ENCODE data around the gene RRM2.
A peak's percentile ranks its signal among the peaks of the same experiment; 100 is the strongest.

The RRM2 gene

GRCh38 chr2:10122500-10123280, at the start of gene RRM2:
Gene RRM2 (plus strand): TSS chr2:10122739. CDS start chr2:10122799, 60 bp downstream.
- peak; percentile 96 for DNase-seq

- no peak for DNase-seq
Observed at GRCh38 chr2:10073706-10074105, 48.8 kb upstream of the RRM2 start.

GRCh38 chr2:10075101-10075500, 47.4 kb upstream of the RRM2 start:
- no peak for DNase-seq

DNA sequence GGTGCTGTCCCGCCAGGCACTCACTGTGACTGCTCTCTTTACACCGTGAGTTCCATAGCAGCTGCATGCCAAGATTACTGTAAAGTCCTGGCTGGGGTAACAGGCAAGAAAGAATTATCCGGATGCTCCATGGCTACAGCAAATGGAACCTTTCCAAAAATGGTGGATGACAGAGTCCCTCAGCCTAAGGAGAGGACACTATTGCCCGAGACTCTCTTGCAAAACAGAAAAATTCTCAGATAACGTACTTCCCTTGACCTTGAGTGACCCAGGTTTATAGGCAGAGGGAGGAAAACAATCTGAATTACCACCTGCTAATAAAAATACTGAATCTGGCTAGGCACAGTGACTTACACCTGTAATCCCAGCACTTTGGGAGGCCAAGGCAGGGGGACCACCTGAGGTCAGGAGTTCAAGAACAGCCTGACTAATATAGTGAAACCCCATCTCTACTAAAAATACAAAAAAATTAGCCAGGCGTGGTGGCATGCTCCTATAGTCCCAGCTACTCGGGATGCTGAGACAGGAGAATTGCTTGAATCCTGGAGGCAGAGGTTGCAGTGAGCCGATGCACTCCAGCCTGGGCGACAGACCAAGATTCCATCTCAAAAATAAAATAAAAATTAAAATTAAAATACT, 46.8 kb upstream of the RRM2 start:
- DNase-seq, result no peak

GRCh38 chr2:10076511-10076910, 46.0 kb upstream of the RRM2 start:
- no peak for DNase-seq

DNA sequence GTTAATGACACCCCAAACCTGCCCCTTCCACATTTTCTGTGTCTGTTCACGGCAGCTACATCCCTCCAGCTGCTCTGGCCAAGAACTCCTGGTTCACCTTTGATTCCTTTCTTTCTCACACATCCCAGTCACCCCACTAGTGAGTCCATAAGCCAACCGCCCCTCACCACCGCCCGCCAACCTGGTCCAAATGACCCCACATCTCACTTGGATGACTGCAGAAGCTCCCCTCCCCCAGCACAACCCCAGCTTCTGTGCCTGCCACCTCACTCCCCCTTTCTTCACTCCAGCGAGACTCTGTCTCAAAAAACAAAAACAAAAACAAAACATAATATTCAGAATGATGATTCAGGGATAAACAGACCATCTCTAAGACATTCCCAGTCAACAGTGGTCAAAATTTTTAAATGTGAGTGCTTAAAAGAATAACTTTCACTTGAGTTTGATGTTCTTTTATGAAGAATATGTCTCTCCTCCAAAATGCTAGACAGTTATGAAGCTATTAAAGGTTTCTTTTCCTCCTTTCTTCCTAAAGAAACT, 45.5 kb upstream of the RRM2 start:
- no peak for DNase-seq

- no peak for DNase-seq
Observed at GRCh38 chr2:10078001-10078400, 44.5 kb upstream of the RRM2 start.

- no peak for DNase-seq
Observed at GRCh38 chr2:10078704-10079265, 43.8 kb upstream of the RRM2 start.

DNA sequence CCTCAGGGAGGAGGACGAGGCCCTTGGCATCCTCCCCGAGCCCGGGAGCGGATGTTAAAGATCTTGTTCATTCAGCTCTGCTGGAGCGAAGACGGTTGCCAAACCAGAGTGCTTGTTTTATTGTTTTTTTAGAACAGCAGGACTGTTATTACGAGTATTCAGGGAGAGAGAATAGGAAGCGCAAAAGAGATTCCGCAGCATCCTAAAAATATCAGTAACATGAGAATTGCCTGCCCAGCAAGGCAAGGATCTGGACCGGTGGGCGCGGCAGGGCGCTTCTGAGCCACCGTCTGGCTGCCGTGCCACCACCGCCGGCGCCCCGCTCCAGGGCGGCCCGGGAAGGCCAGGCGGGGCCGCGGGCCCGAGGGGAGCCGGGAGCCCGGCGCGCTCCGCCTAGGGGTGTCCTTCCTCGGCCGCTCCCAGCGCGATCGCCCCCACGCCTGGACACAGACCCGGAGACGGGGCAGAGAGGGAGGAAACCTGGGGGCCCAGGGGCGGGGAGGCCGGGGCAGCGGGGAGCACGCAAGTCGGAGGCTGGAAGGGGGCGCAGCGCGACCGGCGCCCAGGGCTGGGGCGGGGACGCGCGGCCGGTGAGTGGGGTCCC, 43.2 kb upstream of the RRM2 start:
- peak; percentile 73 for DNase-seq

DNA sequence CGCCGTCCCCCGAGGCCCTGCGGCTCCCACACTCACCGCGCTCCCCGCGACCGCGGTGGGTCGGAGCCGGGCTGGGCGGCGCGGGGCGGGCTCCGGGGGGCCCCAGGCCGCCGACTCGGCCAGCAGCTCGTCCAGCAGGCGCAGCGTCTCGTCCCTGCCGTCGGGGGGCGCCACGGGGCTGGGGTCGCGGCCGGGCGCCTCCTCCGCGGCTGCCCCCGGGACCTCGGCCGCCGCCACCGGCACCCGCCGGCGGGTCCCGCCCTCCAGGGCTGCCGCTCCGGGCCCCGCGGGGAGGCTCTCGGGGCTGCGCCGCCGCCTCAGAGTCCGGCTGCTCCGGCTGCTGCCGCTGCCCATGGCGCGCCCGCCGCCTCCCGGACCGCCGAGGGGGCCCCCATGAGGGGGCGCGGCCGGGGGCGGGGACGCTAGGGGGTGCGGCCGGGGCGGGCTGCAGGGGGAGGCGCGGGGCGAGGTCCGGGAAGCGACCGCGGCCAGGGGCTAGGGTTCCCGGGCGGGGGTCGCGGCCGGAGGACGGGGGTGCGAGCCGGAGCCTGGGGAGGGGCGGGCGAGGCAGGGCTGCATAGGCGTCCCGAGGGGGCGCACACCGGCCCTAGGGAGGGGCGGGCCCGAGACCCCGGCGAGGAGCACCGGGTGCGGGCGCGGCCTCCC, 42.5 kb upstream of the RRM2 start, which contains the start of gene CYS1:
Gene CYS1 (minus strand): TSS at position 542 of the 666 bp plus-strand sequence. CDS start 188 bp downstream, at position 354.
- DNase-seq, result no peak

GRCh38 chr2:10080536-10081304, 41.8 kb upstream of the RRM2 start:
- no peak for DNase-seq

DNA sequence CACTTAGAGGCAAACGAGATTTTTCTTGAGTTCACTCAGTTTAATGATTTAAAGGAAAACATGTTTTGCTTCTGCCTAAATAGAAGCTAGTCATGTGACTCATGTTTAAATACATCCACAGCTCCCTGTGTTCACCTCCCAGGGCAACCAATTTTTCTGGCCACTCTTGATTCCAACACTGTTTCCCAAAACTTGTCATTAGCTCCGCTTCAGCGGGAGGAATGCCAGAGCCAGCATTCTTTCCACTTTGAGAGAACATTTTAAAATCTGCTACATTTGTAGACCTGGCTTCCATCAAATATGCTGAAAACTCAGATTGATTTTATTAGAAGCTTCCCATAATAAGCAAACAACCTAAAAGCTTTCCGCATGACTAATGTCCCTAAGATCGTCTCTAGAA, 39.5 kb upstream of the RRM2 start:
- DNase-seq, result no peak

- DNase-seq, result no peak
Observed at GRCh38 chr2:10083692-10084211, 38.8 kb upstream of the RRM2 start.

DNA sequence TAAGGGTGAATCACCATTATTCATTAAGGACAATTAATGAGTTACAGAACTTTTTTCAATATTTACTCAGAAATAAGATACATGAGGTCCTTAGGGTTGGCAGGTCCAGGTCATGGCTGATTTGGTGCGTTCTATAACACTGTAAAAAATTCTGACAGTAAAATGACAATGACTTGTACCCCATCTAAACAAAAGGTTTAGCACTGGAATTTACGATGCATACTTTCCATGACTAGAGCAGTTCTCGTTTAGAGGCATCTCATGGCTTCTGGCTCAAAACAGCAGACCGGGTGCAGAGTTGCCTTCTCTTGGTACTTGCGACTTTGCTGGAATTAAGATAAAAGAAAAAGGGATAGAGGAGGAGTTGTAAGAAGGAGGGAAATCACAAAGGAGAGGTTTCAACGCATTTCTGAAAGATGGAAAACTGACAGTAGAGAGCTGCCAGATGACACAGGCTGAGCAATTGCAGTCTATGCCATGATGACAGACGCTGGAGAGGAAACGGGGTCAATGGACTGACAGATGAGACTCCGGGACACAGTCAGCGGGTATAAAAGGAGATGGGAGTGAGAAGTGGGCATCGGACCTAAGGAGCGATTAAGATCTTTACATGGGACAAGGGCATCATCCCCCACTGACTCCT, 38.2 kb upstream of the RRM2 start:
- no peak for DNase-seq

GRCh38 chr2:10085043-10085667, 37.4 kb upstream of the RRM2 start:
- DNase-seq, result no peak

DNA sequence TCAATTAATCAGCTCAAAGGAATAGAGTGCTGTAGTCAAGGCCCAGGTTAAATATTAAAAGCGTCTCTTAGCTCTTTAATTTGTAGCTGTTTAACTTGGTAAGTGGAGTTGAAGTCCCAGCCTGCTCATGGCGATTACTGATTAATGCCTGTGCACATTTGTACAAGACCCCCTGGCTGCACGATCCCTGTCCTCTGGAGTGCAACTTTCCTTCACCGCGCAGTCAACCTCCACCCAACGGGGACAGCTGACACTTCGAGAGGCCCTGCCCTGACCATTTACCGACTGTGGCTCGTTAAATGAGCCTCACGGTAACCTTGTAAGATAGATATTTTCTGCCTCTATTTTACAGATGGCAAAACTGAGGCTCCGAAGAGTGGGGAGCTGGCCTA, 36.9 kb upstream of the RRM2 start:
- no peak for DNase-seq

GRCh38 chr2:10086950-10087349, 35.6 kb upstream of the RRM2 start:
- DNase-seq, result no peak

GRCh38 chr2:10087360-10087759, 35.2 kb upstream of the RRM2 start:
- DNase-seq, result no peak

DNA sequence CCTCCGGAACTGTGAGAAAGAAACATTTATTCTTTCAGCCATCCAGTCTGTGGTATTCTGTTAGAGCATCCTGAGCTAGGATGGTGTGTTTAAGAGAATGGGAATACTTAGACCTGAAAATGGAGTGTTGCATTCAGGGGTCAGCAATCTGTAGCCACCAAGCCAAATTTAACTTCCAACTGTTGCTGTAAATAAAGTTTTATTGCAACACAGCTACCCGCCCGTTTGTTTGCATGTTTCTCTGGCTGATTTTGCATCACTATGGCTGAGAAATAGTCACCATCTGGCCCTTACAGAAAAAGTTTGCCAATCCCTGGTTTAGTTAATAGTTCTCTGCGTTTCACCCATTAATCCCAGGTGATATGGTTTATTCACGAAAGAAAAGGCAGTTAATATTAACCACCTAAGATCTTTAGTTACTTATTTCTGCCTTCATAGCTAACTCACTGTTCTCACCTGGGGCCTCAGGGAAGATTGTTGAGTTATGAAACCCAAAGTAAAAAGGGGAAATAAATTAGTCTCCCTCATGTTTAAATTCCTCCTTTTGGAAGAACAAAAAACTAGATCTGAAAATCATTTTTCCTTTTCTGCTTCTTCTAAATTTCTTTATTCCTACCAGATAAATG, 32.9 kb upstream of the RRM2 start:
- no peak for DNase-seq

DNA sequence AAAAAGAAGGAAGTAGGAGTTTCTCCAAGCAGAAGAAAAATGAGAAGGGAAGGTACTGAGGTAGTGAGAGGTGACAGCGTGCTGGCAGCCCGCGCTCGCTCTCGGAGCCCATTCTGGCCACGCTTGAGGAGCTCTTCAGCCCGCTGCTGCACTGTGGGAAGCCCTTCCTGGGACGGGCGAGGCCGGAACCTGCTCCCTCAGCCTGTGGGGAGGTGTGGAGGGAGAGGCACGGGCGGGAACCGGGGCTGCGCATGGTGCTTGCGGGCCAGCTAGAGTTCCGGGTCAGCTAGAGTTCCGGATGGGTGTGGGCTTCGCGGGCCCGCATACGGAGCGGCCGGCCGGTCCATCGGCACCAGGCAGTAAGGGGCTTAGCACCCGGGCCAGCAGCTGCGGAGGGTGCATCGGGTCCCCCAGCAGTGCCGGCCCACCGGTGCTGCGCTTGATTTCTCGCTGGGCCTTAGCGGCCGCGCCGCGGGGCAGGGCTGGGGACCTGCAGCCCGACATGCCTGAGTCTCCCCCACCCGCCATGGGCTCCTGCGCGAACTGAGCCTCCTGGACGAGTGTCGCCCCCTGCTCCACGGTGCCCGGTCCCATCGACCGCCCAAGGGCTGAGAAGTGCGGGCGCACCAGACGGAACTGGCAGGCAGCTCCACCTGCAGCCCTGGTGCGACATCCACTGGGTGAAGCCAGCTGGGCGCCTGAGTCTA, 31.2 kb upstream of the RRM2 start:
- no peak for DNase-seq
